Activated CD4-positive, alpha-beta T cell treated with anti-CD3 and anti-CD28 coated beads, Interleukin-10, Interleukin-2, amounts not matched to agents 100 ng/mL and 50 ng/mL, durations not matched to agents 16 hours and 8 hours (primary cell): ENCODE measurements around the gene ROBO2.

Source experiments
- DNase-seq: peaks from one replicate; pipeline ENCODE4 v3.0.0-alpha.2; 2020

ROBO2 gene

GRCh38 chr3:77271711-77272110 lies 231.8 kb downstream of the ROBO2 start:
- DNase-seq: no peak

DNA sequence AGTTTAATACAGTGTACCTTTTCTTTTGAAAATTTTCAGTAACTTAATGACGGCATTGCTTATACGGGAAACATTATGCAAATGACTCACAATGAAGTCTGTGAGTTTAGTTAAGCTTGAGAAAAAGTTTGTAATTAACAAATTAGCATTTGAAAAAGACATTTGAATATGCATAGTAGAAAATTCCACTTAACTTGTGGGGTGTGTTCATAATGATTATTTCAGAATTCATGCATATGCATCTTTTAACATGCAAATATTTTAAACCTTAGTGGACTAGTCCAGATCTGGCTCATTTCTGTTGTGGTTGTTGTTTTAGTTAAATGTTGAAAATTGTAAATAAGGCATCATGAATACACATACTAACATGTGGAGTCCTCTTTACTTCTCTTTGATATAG lies 239.4 kb downstream of the ROBO2 start:
- DNase-seq: no peak

GRCh38 chr3:77281721-77282120 lies 241.8 kb downstream of the ROBO2 start:
- no peak for DNase-seq

DNA sequence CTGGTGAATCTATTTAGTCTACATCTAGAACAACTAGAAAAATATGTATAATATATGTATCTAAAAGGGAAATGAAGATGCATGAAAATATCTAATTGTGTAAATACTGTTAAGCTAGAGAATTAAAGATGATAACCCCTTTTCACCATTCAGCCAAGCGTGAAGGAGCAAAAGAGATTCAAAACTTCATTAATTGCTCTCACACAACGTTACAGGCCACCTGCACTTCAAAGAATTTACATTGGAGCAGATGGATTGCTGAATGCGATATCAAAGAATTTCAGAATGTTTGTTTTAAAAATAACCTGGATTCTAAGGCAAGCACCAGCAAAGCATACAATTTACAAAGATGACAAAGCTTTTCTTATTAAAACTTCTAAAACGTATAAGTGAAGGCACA lies 243.2 kb downstream of the ROBO2 start:
- DNase-seq: no peak

GRCh38 chr3:77288348-77288747 lies 248.4 kb downstream of the ROBO2 start:
- no peak for DNase-seq

- DNase-seq: no peak
Measured at GRCh38 chr3:77296527-77296926, 256.6 kb downstream of the ROBO2 start.

GRCh38 chr3:77298417-77298816 lies 258.5 kb downstream of the ROBO2 start:
- no peak for DNase-seq

DNA sequence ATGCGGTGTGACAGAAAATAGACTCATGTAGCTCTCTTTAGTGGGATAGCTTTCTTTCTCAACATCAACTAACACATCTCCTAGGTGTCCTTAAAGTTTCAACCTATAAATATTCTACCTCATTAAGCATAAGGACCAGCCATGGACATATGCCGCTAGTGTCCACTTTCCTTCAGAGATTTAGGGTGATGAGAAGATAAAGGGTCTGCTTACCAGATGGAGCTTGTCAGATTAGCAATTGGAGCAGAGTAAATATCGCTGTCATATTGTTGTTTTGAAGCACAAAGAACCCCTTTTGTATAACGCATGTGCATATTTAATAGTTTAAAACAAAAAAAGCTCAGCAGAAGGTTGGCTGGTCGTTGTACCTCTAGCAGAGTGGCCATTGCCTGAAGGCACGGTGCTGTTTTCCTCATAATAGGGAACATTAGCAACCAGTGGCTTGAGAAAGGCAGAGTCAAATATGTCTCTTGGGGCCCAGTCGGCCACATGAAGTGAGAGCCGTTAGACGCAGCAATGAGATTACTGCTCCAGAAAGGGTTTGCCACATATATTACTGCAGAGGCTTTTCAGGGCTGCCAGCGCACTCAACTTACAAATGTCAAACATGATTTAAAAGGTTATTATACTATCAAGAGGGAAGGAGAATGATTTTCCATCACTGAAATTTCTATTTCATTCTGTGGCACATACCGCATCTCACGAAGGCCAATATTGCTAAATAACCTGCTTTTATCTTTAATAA lies 264.2 kb downstream of the ROBO2 start:
- no peak for DNase-seq

GRCh38 chr3:77304700-77305021 lies 264.8 kb downstream of the ROBO2 start:
- DNase-seq: no peak

GRCh38 chr3:77309460-77309859 lies 269.6 kb downstream of the ROBO2 start:
- no peak for DNase-seq

- no peak for DNase-seq
Measured at GRCh38 chr3:77313843-77314242, 273.9 kb downstream of the ROBO2 start.

DNA sequence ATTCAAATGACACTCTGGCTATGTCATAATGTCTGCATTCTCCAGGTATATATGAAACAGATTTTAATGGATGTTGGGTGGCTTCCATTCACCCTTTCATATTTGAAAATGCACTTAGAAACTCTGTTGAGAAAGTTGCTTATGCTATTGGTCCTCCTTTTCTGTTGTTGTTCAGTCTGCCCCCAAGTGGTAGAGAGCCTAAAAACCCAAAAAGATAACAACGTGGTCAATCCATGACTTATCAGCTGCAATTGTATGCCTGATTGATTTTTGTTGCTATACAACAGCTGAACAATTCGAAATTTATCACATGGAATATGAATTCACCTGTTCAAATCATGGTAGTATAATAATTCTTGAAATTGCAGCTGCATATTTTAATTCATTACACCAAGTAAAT lies 279.8 kb downstream of the ROBO2 start:
- DNase-seq: no peak

DNA sequence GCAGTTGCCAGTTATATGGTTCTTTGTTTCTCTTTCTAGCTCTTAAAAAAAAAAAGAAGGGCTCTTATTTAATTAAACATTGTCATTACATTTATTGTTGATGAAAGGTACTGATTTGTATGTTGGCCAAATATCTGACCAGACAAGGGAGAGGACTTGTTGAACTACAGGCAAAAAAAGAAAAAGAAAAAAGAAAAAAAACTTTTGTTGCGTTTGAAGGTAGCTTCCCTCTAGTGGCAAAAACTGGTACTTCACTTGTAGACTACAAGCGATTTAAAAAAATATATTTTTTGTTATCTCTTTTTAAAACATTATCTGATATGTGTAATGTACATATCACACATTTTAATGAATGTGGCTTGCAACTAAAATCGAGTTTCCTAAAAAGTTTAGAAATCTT lies 280.6 kb downstream of the ROBO2 start:
- no peak for DNase-seq

- no peak for DNase-seq
Measured at GRCh38 chr3:77321646-77322045, 281.7 kb downstream of the ROBO2 start.

GRCh38 chr3:77323626-77324025 lies 283.7 kb downstream of the ROBO2 start:
- DNase-seq: no peak

GRCh38 chr3:77324105-77324504 lies 284.2 kb downstream of the ROBO2 start:
- no peak for DNase-seq

DNA sequence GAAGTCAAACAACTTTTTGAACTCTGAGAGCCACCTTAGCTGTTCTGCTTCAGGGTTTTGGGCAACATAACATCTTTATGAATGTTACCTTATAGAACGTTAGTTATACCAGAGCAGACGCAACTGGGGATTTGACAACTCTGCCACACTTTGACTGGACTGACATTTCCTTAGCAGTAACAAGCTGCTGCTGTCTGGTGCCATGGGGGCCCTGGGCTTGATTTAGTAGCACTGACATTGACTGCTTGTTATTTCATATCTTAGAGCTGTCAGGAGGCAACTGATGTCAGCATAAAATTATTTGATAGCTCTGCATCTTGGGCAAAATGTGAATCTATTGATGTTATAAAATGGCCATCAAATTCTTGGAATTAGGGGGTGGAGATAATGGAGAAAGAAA lies 285.4 kb downstream of the ROBO2 start:
- no peak for DNase-seq

DNA sequence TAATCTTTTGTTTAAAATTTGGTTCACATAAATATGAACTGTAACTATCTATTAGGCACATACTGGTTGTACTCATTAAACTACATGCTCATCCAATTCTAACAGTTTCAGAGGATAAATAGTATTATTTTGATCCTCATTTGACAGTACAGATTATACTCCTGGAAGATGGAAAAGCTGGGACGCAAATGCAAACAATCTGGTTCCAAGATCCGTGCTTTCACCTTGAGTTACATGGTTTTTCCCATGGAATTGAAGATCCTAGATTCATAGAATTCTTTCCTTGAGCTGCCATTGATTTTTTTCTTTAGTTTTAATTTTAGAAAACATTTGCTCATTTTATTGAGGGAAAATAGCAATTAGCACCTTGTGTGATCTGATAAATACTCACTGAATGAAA lies 285.8 kb downstream of the ROBO2 start:
- DNase-seq: no peak

GRCh38 chr3:77326586-77326985 lies 286.7 kb downstream of the ROBO2 start:
- DNase-seq: no peak

- no peak for DNase-seq
Measured at GRCh38 chr3:77328690-77329089, 288.8 kb downstream of the ROBO2 start.

DNA sequence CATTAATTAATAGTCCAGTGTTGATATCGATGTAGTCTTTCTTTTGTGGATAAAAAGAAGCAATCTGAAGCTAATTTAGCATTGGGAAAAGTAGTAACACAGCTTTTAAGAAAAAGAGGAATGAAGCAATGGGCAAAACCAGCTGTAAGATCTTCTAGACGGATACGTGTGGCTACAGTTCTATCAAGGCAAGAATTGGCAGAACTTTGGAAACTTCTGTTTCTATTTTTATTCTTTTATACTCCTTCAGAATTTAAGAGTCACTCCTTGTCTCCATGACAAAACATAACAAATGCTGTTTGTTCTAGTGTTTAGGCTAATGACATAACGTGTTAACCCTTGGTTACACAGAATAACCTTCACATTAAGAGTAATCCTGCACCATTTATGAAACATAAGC lies 289.2 kb downstream of the ROBO2 start:
- no peak for DNase-seq

- no peak for DNase-seq
Measured at GRCh38 chr3:77338195-77338594, 298.3 kb downstream of the ROBO2 start.

GRCh38 chr3:77342027-77342426 lies 302.1 kb downstream of the ROBO2 start:
- no peak for DNase-seq

DNA sequence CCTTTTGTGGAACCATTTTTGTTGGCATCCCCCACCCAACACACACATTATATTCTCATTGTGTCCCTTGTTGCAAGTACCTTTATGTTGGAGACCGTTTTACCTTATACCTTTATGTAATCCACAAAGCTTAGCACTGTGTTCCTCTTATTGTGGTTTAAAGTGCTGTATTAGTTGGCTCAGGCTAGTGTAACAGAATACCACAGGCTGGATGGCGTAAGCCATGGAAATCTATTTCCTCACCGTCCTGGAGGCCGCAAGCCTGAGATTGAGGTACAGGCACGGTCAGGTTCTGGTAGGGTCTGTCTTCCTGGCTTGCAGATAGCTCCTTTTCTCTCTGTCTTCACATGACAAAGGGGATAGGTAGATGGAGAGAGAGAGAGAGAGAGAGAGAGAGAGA lies 302.8 kb downstream of the ROBO2 start:
- DNase-seq: no peak

GRCh38 chr3:77345009-77345408 lies 305.1 kb downstream of the ROBO2 start:
- DNase-seq: no peak
